HepG2 (cell line): ENCODE results near the gene ELK1. TPM values are rescaled to one million over a fixed set of nuclear protein-coding genes. Genes with fewer than 3 reads are reported as not detected.

Experiments
- ARNTL ChIP-seq: sonication (generic); formaldehyde crosslinking; IDR thresholded peaks from 2 replicates; pipeline ENCODE4 v1.4.0; 2020; ENCODE audit warnings: mild to moderate bottlenecking, missing genetic modification reagents
- ETV5 ChIP-seq: IDR thresholded peaks from 2 replicates; pipeline ENCODE4 v1.6.1; 2018; ENCODE audit warnings: missing biosample characterization, missing genetic modification reagents, inconsistent platforms, borderline replicate concordance
- SIX1 ChIP-seq: sonication (generic); formaldehyde crosslinking; IDR thresholded peaks from 2 replicates; pipeline ENCODE4 v1.4.0; 2020; ENCODE audit warnings: missing genetic modification reagents, borderline replicate concordance
- SMARCC2 ChIP-seq: fragments of 450-650 bp; IDR thresholded peaks from 2 replicates; pipeline ENCODE4 v1.6.1; 2017; ENCODE audit warnings: antibody characterized with exemption, mild to moderate bottlenecking
- TBX2 ChIP-seq: sonication (generic); formaldehyde crosslinking; IDR thresholded peaks from 2 replicates; pipeline ENCODE4 v1.5.0; 2020; ENCODE audit warnings: missing genetic modification reagents, mild to moderate bottlenecking, borderline replicate concordance
- XBP1 ChIP-seq: sonication (generic); formaldehyde crosslinking; IDR thresholded peaks from 2 replicates; pipeline ENCODE4 v1.5.0; 2020; ENCODE audit warnings: missing genetic modification reagents
- ZNF564 ChIP-seq: sonication (generic); formaldehyde crosslinking; IDR thresholded peaks from 2 replicates; pipeline ENCODE4 v1.8.1; 2023; ENCODE audit warnings: mild to moderate bottlenecking, missing genetic modification reagents
- polyA plus RNA-seq, 8 experiments: library from polyadenylated mRNA; depleted of rRNA in 3 of 8; stranded (reverse) in 7 of 8; unstranded in 1 of 8; fragments of >200 nt; fragmentation: Illumina TruSeq in 4 of 8; extraction: Trizol in 4 of 8; gene quantifications; 2 replicates each; pipeline versions ENCODE4 v1.2.1 to v1.2.3, GENCODE V29; 2011 to 2016; ENCODE audit warnings: low read depth in 4 of 8, missing spikeins in 1 of 8, mixed read lengths in 1 of 8; ENCODE audit not compliant: insufficient read depth in 1 of 8
- total RNA-seq, 5 experiments: library from RNA; depleted of rRNA; stranded (reverse); fragments of >200 nt; fragmentation: Illumina TruSeq; extraction: Trizol; gene quantifications; 2 replicates each; pipeline ENCODE4 v1.2.3, GENCODE V29; 2016; ENCODE audit warnings: low read depth in 1 of 5
- TF ChIP-seq, protein P1 (sequence below): sonication (generic); formaldehyde crosslinking; conservative IDR thresholded peaks from 2 replicates; pipeline ENCODE4 v1.4.0; 2020; ENCODE audit warnings: missing genetic modification reagents
- TF ChIP-seq, protein P2 (sequence below): sonication (generic); formaldehyde crosslinking; IDR thresholded peaks from 2 replicates; pipeline ENCODE4 v1.5.1; 2020; ENCODE audit warnings: mild to moderate bottlenecking, missing genetic modification reagents
- TF ChIP-seq, protein P3 (sequence below): sonication (generic); formaldehyde crosslinking; IDR thresholded peaks from 2 replicates; pipeline ENCODE4 v1.5.1; 2020; ENCODE audit warnings: mild to moderate bottlenecking, missing genetic modification reagents, borderline replicate concordance
- TF ChIP-seq, protein P4 (sequence below): sonication (generic); formaldehyde crosslinking; IDR thresholded peaks from 2 replicates; pipeline ENCODE4 v1.5.1; 2020; ENCODE audit warnings: missing genetic modification reagents, mild to moderate bottlenecking, borderline replicate concordance
- TF ChIP-seq, protein P5 (sequence below): IDR thresholded peaks from 2 replicates; pipeline ENCODE4 v1.6.1; 2018; ENCODE audit warnings: missing genetic modification reagents, mild to moderate bottlenecking, missing compliant biosample characterization
- TF ChIP-seq, protein P6 (sequence below): sonication (generic); formaldehyde crosslinking; IDR thresholded peaks from 2 replicates; pipeline ENCODE4 v1.4.0; 2020; ENCODE audit warnings: missing genetic modification reagents

ELK1 gene
- total and polyA plus RNA-seq, 2 of the 13 experiments (the other 11 are each of a cell fraction or from before 2014, with no cell fraction given): 4.3 to 7.2 TPM

DNA sequence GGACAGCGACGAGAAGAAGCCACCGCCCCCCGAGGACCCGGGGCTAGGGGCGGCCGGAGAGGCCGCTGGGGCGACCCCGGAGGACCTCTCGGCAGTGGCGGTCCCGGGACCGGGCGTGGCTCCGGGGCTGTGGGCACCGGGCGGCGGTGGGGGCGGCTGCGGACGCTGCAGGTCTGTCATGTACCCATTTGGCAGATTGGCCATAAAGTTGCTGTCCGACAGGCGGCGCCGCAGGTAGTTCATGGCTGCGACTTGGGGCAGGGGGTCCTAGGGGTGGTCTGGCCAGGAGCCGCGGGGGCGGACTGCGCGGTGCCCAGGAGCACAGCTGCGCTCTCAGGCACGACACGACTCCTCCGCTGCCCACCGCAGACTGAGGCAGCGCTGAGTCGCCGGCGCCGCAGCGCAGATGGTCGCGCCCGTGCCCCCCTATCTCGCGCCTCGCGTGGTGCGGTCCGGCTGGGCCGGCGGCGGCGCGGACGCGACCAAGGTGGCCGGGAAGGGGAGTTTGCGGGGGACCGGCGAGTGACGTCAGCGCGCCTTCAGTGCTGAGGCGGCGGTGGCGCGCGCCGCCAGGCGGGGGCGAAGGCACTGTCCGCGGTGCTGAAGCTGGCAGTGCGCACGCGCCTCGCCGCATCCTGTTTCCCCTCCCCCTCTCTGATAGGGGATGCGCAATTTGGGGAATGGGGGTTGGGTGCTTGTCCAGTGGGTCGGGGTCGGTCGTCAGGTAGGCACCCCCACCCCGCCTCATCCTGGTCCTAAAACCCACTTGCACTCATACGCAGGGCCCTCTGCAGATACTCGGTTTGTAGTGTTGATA lies 30.7 kb downstream of the ELK1 start, which contains the start of gene SYN1 (continued):
- TF ChIP-seq, protein P1, sequence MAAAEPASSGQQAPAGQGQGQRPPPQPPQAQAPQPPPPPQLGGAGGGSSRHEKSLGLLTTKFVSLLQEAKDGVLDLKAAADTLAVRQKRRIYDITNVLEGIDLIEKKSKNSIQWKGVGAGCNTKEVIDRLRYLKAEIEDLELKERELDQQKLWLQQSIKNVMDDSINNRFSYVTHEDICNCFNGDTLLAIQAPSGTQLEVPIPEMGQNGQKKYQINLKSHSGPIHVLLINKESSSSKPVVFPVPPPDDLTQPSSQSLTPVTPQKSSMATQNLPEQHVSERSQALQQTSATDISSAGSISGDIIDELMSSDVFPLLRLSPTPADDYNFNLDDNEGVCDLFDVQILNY (CRISPR knock-in tag): no peak; the same call in 1 of the 2 replicates
- TF ChIP-seq, protein P2, sequence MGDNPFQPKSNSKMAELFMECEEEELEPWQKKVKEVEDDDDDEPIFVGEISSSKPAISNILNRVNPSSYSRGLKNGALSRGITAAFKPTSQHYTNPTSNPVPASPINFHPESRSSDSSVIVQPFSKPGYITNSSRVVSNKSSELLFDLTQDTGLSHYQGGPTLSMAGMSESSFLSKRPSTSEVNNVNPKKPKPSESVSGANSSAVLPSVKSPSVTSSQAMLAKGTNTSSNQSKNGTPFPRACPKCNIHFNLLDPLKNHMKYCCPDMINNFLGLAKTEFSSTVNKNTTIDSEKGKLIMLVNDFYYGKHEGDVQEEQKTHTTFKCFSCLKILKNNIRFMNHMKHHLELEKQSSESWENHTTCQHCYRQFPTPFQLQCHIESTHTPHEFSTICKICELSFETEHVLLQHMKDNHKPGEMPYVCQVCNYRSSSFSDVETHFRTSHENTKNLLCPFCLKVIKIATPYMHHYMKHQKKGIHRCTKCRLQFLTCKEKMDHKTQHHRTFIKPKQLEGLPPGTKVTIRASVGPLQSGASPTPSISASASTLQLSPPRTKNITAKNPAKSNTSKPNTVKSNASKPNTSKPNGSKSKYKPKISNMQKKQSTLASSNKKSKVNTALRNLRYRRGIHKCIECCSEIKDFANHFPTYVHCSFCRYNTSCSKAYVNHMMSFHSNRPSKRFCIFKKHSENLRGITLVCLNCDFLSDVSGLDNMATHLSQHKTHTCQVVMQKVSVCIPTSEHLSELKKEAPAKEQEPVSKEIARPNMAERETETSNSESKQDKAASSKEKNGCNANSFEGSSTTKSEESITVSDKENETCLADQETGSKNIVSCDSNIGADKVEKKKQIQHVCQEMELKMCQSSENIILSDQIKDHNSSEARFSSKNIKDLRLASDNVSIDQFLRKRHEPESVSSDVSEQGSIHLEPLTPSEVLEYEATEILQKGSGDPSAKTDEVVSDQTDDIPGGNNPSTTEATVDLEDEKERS (CRISPR knock-in tag): no peak
- TF ChIP-seq SIX1 (no peak), ZNF564 (CRISPR knock-in tag) (no peak), ARNTL (CRISPR knock-in tag) (no peak), SMARCC2 (no peak), TBX2 (CRISPR knock-in tag) (no peak; the same call in 1 of the 2 replicates), XBP1 (CRISPR knock-in tag) (no peak), ETV5 (CRISPR knock-in tag) (no peak)
- TF ChIP-seq, protein P3, sequence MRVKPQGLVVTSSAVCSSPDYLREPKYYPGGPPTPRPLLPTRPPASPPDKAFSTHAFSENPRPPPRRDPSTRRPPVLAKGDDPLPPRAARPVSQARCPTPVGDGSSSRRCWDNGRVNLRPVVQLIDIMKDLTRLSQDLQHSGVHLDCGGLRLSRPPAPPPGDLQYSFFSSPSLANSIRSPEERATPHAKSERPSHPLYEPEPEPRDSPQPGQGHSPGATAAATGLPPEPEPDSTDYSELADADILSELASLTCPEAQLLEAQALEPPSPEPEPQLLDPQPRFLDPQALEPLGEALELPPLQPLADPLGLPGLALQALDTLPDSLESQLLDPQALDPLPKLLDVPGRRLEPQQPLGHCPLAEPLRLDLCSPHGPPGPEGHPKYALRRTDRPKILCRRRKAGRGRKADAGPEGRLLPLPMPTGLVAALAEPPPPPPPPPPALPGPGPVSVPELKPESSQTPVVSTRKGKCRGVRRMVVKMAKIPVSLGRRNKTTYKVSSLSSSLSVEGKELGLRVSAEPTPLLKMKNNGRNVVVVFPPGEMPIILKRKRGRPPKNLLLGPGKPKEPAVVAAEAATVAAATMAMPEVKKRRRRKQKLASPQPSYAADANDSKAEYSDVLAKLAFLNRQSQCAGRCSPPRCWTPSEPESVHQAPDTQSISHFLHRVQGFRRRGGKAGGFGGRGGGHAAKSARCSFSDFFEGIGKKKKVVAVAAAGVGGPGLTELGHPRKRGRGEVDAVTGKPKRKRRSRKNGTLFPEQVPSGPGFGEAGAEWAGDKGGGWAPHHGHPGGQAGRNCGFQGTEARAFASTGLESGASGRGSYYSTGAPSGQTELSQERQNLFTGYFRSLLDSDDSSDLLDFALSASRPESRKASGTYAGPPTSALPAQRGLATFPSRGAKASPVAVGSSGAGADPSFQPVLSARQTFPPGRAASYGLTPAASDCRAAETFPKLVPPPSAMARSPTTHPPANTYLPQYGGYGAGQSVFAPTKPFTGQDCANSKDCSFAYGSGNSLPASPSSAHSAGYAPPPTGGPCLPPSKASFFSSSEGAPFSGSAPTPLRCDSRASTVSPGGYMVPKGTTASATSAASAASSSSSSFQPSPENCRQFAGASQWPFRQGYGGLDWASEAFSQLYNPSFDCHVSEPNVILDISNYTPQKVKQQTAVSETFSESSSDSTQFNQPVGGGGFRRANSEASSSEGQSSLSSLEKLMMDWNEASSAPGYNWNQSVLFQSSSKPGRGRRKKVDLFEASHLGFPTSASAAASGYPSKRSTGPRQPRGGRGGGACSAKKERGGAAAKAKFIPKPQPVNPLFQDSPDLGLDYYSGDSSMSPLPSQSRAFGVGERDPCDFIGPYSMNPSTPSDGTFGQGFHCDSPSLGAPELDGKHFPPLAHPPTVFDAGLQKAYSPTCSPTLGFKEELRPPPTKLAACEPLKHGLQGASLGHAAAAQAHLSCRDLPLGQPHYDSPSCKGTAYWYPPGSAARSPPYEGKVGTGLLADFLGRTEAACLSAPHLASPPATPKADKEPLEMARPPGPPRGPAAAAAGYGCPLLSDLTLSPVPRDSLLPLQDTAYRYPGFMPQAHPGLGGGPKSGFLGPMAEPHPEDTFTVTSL (CRISPR knock-in tag): no peak
- TF ChIP-seq, protein P4, sequence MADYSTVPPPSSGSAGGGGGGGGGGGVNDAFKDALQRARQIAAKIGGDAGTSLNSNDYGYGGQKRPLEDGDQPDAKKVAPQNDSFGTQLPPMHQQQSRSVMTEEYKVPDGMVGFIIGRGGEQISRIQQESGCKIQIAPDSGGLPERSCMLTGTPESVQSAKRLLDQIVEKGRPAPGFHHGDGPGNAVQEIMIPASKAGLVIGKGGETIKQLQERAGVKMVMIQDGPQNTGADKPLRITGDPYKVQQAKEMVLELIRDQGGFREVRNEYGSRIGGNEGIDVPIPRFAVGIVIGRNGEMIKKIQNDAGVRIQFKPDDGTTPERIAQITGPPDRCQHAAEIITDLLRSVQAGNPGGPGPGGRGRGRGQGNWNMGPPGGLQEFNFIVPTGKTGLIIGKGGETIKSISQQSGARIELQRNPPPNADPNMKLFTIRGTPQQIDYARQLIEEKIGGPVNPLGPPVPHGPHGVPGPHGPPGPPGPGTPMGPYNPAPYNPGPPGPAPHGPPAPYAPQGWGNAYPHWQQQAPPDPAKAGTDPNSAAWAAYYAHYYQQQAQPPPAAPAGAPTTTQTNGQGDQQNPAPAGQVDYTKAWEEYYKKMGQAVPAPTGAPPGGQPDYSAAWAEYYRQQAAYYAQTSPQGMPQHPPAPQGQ: no peak
- TF ChIP-seq, protein P5, sequence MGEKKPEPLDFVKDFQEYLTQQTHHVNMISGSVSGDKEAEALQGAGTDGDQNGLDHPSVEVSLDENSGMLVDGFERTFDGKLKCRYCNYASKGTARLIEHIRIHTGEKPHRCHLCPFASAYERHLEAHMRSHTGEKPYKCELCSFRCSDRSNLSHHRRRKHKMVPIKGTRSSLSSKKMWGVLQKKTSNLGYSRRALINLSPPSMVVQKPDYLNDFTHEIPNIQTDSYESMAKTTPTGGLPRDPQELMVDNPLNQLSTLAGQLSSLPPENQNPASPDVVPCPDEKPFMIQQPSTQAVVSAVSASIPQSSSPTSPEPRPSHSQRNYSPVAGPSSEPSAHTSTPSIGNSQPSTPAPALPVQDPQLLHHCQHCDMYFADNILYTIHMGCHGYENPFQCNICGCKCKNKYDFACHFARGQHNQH (CRISPR knock-in tag): peak; percentile 36; the same call in 1 of the 2 replicates
- TF ChIP-seq, protein P6, sequence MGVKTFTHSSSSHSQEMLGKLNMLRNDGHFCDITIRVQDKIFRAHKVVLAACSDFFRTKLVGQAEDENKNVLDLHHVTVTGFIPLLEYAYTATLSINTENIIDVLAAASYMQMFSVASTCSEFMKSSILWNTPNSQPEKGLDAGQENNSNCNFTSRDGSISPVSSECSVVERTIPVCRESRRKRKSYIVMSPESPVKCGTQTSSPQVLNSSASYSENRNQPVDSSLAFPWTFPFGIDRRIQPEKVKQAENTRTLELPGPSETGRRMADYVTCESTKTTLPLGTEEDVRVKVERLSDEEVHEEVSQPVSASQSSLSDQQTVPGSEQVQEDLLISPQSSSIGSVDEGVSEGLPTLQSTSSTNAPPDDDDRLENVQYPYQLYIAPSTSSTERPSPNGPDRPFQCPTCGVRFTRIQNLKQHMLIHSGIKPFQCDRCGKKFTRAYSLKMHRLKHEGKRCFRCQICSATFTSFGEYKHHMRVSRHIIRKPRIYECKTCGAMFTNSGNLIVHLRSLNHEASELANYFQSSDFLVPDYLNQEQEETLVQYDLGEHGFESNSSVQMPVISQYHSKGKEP (CRISPR knock-in tag): 0 out of 2 replicates have a peak, but pooled peaks have one; percentile 73
